Measurements from ENCODE around the gene FTCDNL1.

DNA sequence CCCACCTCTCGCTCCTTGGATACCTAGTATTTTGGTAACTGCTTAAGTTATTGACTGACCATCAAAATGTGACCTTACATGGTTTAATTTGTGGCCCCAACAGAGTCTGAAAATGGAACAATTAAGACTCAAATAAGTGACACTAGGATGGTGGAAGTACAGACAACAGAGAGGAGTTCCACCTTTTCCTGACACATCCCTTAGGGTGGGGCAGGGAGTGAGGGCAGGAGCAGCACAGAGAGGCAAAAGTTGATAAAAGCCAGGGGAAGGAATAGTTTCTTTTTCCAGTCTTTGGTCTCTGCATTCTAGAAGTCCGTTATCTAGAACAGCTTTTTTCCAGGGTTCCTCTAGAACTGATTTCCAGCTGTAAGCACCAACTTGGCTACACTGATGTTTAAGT is 32.2 kb downstream of the FTCDNL1 start:
- no peak for TF ChIP-seq ZNF274 (IDR thresholded peaks at IDR 0.05; ENCODE audit: low read depth, low read length)
- TF ChIP-seq SUZ12 (IDR thresholded peaks at IDR 0.05; ENCODE audit: extremely low read depth, insufficient read depth, insufficient read length): no peak

All from NT2/D1 (cell line).